H1 (cell line): ENCODE data around the gene PKD1L1. TPM values are rescaled to one million over a fixed set of nuclear protein-coding genes. Genes with fewer than 3 reads are reported as not detected.

Experiments used
- CTCF ChIA-PET: fragments of 300-600 bp; sonication (Branson Sonifier 250); formaldehyde crosslinking; loops from one replicate; lab custom pipeline; 2021; ENCODE audit not compliant: partially characterized antibody; lab: Charles Lee
- POLR2A ChIA-PET: fragments of 300-600 bp; sonication (Branson Sonifier 250); formaldehyde crosslinking; loops from one replicate; lab custom pipeline; 2021; ENCODE audit warnings: inconsistent platforms; ENCODE audit not compliant: partially characterized antibody; lab: Charles Lee
- DNase-seq, 2 experiments: peaks; one replicate each; pipeline versions ENCODE4 v3.0.0 to v3.0.0-alpha.2; 2010 to 2022; ENCODE audit warnings: low spot score in 2 of 2, low read depth in 1 of 2, mixed read lengths in 1 of 2
- FAIRE-seq: peaks from 2 replicates; lab custom pipeline; 2011; peaks lifted over from hg19 to GRCh38; lab: Jason Lieb, UNC
- H2AFZ ChIP-seq: 2 replicates; pipeline ENCODE4 v1.8.1; 2012; ENCODE audit warnings: low read length, inconsistent platforms
- H2AK5ac ChIP-seq: 2 replicates; pipeline ENCODE4 v1.6.1; 2013; ENCODE audit warnings: low read depth, low read length
- H2BK120ac ChIP-seq: replicated peaks from 2 replicates; pipeline ENCODE3; 2013; ENCODE audit warnings: low read depth, low read length, inconsistent platforms
- H2BK12ac ChIP-seq: 2 replicates; pipeline ENCODE4 v1.6.1; 2013; ENCODE audit warnings: low read depth, low read length
- H2BK15ac ChIP-seq: 2 replicates; pipeline ENCODE4 v1.6.1; 2013; ENCODE audit warnings: low read length
- H2BK20ac ChIP-seq: 2 replicates; pipeline ENCODE4 v1.6.1; 2013; ENCODE audit warnings: low read length
- H2BK5ac ChIP-seq: 2 replicates; pipeline ENCODE4 v1.6.1; 2013; ENCODE audit warnings: low read depth, low read length
- H3K14ac ChIP-seq: 2 replicates; pipeline ENCODE4 v1.6.1; 2013; ENCODE audit warnings: inconsistent platforms; ENCODE audit not compliant: insufficient read length
- H3K18ac ChIP-seq: 2 replicates; pipeline ENCODE4 v1.6.1; 2013; ENCODE audit warnings: low read length; ENCODE audit errors: extremely low read depth
- H3K23ac ChIP-seq: 2 replicates; pipeline ENCODE4 v1.6.1; 2013; ENCODE audit warnings: inconsistent platforms; ENCODE audit not compliant: insufficient read length
- H3K23me2 ChIP-seq: 2 replicates; pipeline ENCODE4 v1.6.1; 2013; ENCODE audit warnings: low read depth, low read length
- H3K27ac ChIP-seq: 2 replicates; pipeline ENCODE4 v1.6.1; 2011; ENCODE audit warnings: low read depth, low read length, inconsistent platforms
- H3K27me3 ChIP-seq, 4 experiments: replicated peaks in 1 of 4; 1 replicate in 1 of 4; 2 replicates in 3 of 4; pipeline versions ENCODE4 v1.6.1 to v1.8.1; 2011 to 2013; ENCODE audit warnings: low read length in 3 of 4, mild to moderate bottlenecking in 3 of 4, inconsistent platforms in 2 of 4, mixed read lengths in 2 of 4, moderate library complexity in 1 of 4; ENCODE audit not compliant: control insufficient read depth in 3 of 4, insufficient read depth in 3 of 4; ENCODE audit errors: extremely low read depth in 1 of 4
- H3K36me3 ChIP-seq, 4 experiments: 2 replicates each; pipeline versions ENCODE4 v1.6.1 to v1.8.1; 2011 to 2013; ENCODE audit warnings: mild to moderate bottlenecking in 4 of 4, low read length in 3 of 4, moderate library complexity in 2 of 4, control low read depth in 1 of 4, inconsistent platforms in 1 of 4; ENCODE audit not compliant: insufficient read depth in 4 of 4, control insufficient read depth in 2 of 4
- H3K4ac ChIP-seq: replicated peaks from 2 replicates; pipeline ENCODE3; 2013; ENCODE audit warnings: low read length, low read depth, mixed read lengths, inconsistent platforms; ENCODE audit not compliant: insufficient read length
- H3K4me1 ChIP-seq, 4 experiments: replicated peaks in 1 of 4; 1 replicate in 1 of 4; 2 replicates in 3 of 4; pipeline versions ENCODE4 v1.6.1 to v1.8.1; 2011 to 2013; ENCODE audit warnings: low read length in 3 of 4, inconsistent platforms in 2 of 4, mixed read lengths in 1 of 4; ENCODE audit not compliant: insufficient read depth in 4 of 4, control insufficient read depth in 3 of 4
- H3K4me2 ChIP-seq, 2 experiments: 2 replicates each; pipeline versions ENCODE4 v1.6.1 to v1.8.1; 2011 to 2013; ENCODE audit warnings: low read depth in 2 of 2, low read length in 2 of 2, control low read depth in 1 of 2, inconsistent platforms in 1 of 2, mild to moderate bottlenecking in 1 of 2; ENCODE audit not compliant: insufficient read depth in 1 of 2
- H3K4me3 ChIP-seq, 4 experiments: fragments of 200-600, 300-600 bp in 1 of 4; sonication (generic), shearing (Covaris generic), sonication (Bioruptor Twin) in 1 of 4; 2 replicates each; pipeline versions ENCODE4 v1.5.1 to v1.8.1; 2011 to 2016; ENCODE audit warnings: low read length in 4 of 4, low read depth in 3 of 4, control low read depth in 2 of 4, inconsistent platforms in 2 of 4, mild to moderate bottlenecking in 2 of 4, mixed read lengths in 1 of 4, moderate library complexity in 1 of 4; ENCODE audit not compliant: insufficient read depth in 2 of 4; ENCODE audit errors: extremely low read depth in 1 of 4
- H3K56ac ChIP-seq: replicated peaks from 2 replicates; pipeline ENCODE3; 2013; ENCODE audit warnings: low read depth, mild to moderate bottlenecking, mixed read lengths, low read length, inconsistent platforms; ENCODE audit not compliant: insufficient read length
- H3K79me1 ChIP-seq: 2 replicates; pipeline ENCODE4 v1.6.1; 2013; ENCODE audit warnings: low read depth, low read length, control low read depth
- H3K79me2 ChIP-seq, 2 experiments: 2 replicates each; pipeline versions ENCODE4 v1.6.1 to v1.8.1; 2012 to 2013; ENCODE audit warnings: low read length in 2 of 2, mild to moderate bottlenecking in 2 of 2, inconsistent platforms in 1 of 2; ENCODE audit not compliant: insufficient read depth in 2 of 2, control insufficient read depth in 1 of 2
- H3K9ac ChIP-seq, 4 experiments: replicated peaks in 1 of 4; 1 replicate in 1 of 4; 2 replicates in 3 of 4; pipeline versions ENCODE4 v1.6.1 to v1.8.1; 2011 to 2013; ENCODE audit warnings: low read depth in 3 of 4, low read length in 3 of 4, control low read depth in 2 of 4, mild to moderate bottlenecking in 2 of 4, moderate library complexity in 2 of 4, inconsistent platforms in 1 of 4; ENCODE audit errors: extremely low read depth in 1 of 4
- H3K9me3 ChIP-seq, 2 experiments: 2 replicates each; pipeline versions ENCODE4 v1.6.1 to v1.8.1; 2012 to 2013; ENCODE audit warnings: mild to moderate bottlenecking in 2 of 2, moderate library complexity in 2 of 2, control low read depth in 1 of 2, inconsistent platforms in 1 of 2, low read depth in 1 of 2, low read length in 1 of 2, mixed read lengths in 1 of 2; ENCODE audit not compliant: insufficient read depth in 2 of 2
- H4K20me1 ChIP-seq, 2 experiments: replicated peaks in 1 of 2; 2 replicates each; pipeline versions ENCODE3 to v1.8.1; 2011 to 2013; ENCODE audit warnings: inconsistent platforms in 2 of 2, low read length in 2 of 2, mild to moderate bottlenecking in 1 of 2; ENCODE audit not compliant: insufficient read depth in 2 of 2, control insufficient read depth in 1 of 2
- H4K5ac ChIP-seq: 2 replicates; pipeline ENCODE4 v1.6.1; 2013; ENCODE audit warnings: low read length, low read depth, mixed read lengths, inconsistent platforms; ENCODE audit not compliant: insufficient read length
- H4K8ac ChIP-seq: 2 replicates; pipeline ENCODE4 v1.8.0; 2013; ENCODE audit warnings: mild to moderate bottlenecking, moderate library complexity, low read length, inconsistent platforms; ENCODE audit not compliant: insufficient read depth; ENCODE audit errors: extremely low read depth
- H4K91ac ChIP-seq: replicated peaks from 2 replicates; pipeline ENCODE3; 2013; ENCODE audit warnings: low read length, mixed read lengths, inconsistent platforms; ENCODE audit not compliant: insufficient read length
- ASH2L ChIP-seq: fragments of 200-600, 300-600 bp; sonication (generic); IDR thresholded peaks from one replicate; pipeline ENCODE4 v1.7.1; 2017; ENCODE audit warnings: low read length
- BCL11A ChIP-seq, 2 experiments: IDR thresholded peaks; one replicate each; pipeline ENCODE4 v1.6.1; 2011; ENCODE audit warnings: low read depth in 2 of 2, low read length in 2 of 2, mild to moderate bottlenecking in 2 of 2
- RBBP5 ChIP-seq: IDR thresholded peaks from 2 replicates; pipeline ENCODE4 v1.7.1; 2012; ENCODE audit warnings: low read depth, mild to moderate bottlenecking, inconsistent platforms, low read length, moderate library complexity, borderline replicate concordance
- RNF2 ChIP-seq: fragments of 200-900, 300-1000 bp; sonication (generic); IDR thresholded peaks from 2 replicates; pipeline ENCODE4 v1.7.1; 2016; ENCODE audit warnings: borderline replicate concordance, low read depth, mild to moderate bottlenecking, antibody characterized with exemption, low read length; ENCODE audit not compliant: poor library complexity, severe bottlenecking; ENCODE audit errors: missing control alignments
- SUZ12 ChIP-seq: fragments of 200-600 bp; sonication (generic); IDR thresholded peaks from 2 replicates; pipeline ENCODE4 v1.6.1; 2012; ENCODE audit warnings: mild to moderate bottlenecking, inconsistent platforms, low read length, moderate library complexity, mixed read lengths
- TAF7 ChIP-seq: optimal IDR thresholded peaks from 2 replicates; pipeline ENCODE3; 2011; ENCODE audit warnings: low read depth, mild to moderate bottlenecking, inconsistent platforms, low read length, moderate library complexity, borderline replicate concordance
- TBP ChIP-seq: IDR thresholded peaks from 2 replicates; pipeline ENCODE4 v1.6.1; 2011; ENCODE audit warnings: low read depth, low read length, improper control_type of control experiment
- whole genome bisulfite sequencing, 2 experiments: shearing (Covaris generic) in 1 of 2; methylation state at CpG; one replicate each; pipeline versions ENCODE4 v1.1.6 to v1.1.7; 2013 to 2015; ENCODE audit warnings: low lambda C conversion rate in 2 of 2, mixed read lengths in 2 of 2, inconsistent platforms in 1 of 2, low coverage in 1 of 2, missing lambda C conversion rate in 1 of 2; ENCODE audit not compliant: insufficient replicate concordance in 2 of 2, insufficient coverage in 1 of 2, insufficient read length in 1 of 2; ENCODE audit errors: extremely low coverage in 1 of 2, missing lambda C conversion rate in 1 of 2; 5-methylcytosine and 5-hydroxymethylcytosine counted together
- polyA plus RNA-seq, 7 experiments: library from polyadenylated mRNA; depleted of rRNA in 3 of 7; stranded (reverse) in 5 of 7; unstranded in 2 of 7; fragments of >200 nt in 5 of 7; fragments of 200-250 nt in 2 of 7; gene quantifications; 1 replicate in 5 of 7; 2 replicates in 1 of 7; 4 replicates in 1 of 7; pipeline versions ENCODE4 v1.2.1 to v1.2.3, GENCODE V29; 2011 to 2013; ENCODE audit warnings: missing spikeins in 2 of 7, mixed read lengths in 2 of 7
- total RNA-seq: library from RNA; stranded (reverse); fragmentation: NEBNext Ultra II Directional; extraction: Animal tissue kit (Norgen Biotek cat#: 25700); gene quantifications from 2 replicates; pipeline ENCODE4 v1.2.1, GENCODE V29; 2021

The PKD1L1 gene
- total and polyA plus RNA-seq, 2 of the 8 experiments (the other 6 are each of a cell fraction or from before 2014, with no cell fraction given), result 0.22 to 0.35 TPM

DNA sequence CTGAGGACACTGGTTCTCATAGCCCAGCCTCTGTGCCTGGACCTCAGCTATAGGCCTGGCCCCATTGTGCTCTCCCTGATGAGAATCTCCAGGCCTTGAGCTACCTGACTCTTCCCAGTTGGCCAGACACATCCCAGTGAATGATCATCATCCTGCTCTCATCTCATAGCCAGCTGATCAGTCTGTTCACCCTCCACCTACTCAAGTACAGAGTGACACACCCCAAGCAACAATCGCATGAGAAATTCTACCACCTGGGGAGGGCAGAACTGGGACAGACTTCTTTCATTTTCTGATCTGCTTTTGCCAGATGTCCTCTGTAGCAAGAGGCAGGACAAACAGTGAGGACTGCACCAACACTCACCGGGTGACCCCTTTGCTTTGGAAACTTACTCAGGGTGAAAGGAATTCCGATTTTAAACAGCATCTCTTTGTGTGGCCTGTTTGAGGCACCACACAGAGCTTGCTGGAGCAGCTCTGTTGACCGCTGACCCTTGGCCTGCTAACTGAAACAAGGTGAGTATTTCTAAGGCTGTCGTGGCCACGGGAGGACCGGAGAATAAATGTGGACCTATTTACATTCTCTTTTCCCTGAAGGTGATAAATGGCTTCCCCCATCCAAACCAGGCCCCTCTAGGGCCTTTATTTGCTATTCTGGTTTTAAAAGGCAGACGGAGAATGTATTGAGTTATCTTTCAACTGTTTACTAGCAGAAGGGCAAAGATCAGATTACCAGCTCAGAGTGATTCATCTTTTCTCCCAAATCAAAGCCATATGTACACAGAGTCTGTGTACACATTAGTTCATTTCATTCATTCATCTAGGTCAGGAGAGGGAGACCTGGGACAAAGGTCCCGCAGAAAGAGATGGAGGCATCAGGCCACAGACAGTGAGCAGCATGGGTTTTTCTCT lies 184.9 kb downstream of the PKD1L1 start:
- Histone ChIP-seq H3K9me3 (no peaks in the 10 kb centered on the region), H2AFZ (peak overlapping the region; percentile 14; the same call in 1 of the 2 replicates), H2AK5ac (no peak overlapping the region)
- TF ChIP-seq ASH2L, result no peak
- no peak for TF ChIP-seq SUZ12
- TF ChIP-seq TAF7, result no peak
- no peak for TF ChIP-seq BCL11A (IDR thresholded peaks at IDR 0.05; ENCODE audit: low read depth in 2 of 2, low read length in 2 of 2)
- no peak for TF ChIP-seq RNF2
- no peak for TF ChIP-seq RBBP5
- TF ChIP-seq TBP, result no peak
- TF ChIP-seq, all 59 proteins: peak for 0
- no peak overlapping the region for H3K4me3 ChIP-seq
- no peak overlapping the region for H4K8ac ChIP-seq
- no peaks in the 10 kb centered on the region for H4K20me1 ChIP-seq
- no peaks in the 10 kb centered on the region for H3K27me3 ChIP-seq
- no peak overlapping the region for H4K91ac ChIP-seq
- no peaks in the 10 kb centered on the region for H3K79me2 ChIP-seq
- H4K5ac ChIP-seq, result no peak overlapping the region
- ChIA-PET POLR2A (no interaction called here), CTCF (interaction anchor here (1.0 to 1.7 kb wide), 4 partner anchors 11 to 182 kb away, joined by 3 to 6 read pairs (median 3); no protein-coding TSS in a partner anchor)
- H2BK5ac ChIP-seq, result no peak overlapping the region
- H3K36me3 ChIP-seq, result no peaks in the 10 kb centered on the region
- no peaks in the 10 kb centered on the region for H3K79me1 ChIP-seq
- no peaks in the 10 kb centered on the region for H3K4me1 ChIP-seq
- no peak overlapping the region for H2BK15ac ChIP-seq
- H2BK20ac ChIP-seq, result no peak overlapping the region
- no peak overlapping the region for H3K4me2 ChIP-seq
- DNase-seq (no peak), FAIRE-seq (no peak)
- H2BK12ac ChIP-seq, result no peak overlapping the region
- H3K9ac ChIP-seq, result no peak overlapping the region
- no peak overlapping the region for H3K4ac ChIP-seq
- 79% methylated on average over 9 of the region's 9 CpGs; no CpG with 5 or more reads in 1 of the 2 experiments for WGBS, 2 experiments
- no peak overlapping the region for H3K27ac ChIP-seq
- no peak overlapping the region for H2BK120ac ChIP-seq
- no peak overlapping the region for H3K23ac ChIP-seq
- H3K56ac ChIP-seq, result no peak overlapping the region
- H3K23me2 ChIP-seq, result no peaks in the 10 kb centered on the region; the same call in 1 of the 2 replicates
- H3K14ac ChIP-seq, result no peak overlapping the region
- H3K18ac ChIP-seq, result no peak overlapping the region
